Trophoblast cell (in vitro differentiated cells and primary cell): ENCODE results near the gene PCDH7.

ENCODE experiments used
- DNase-seq, 2 donors: peaks; one replicate each; pipeline ENCODE4 v3.0.0-alpha.2; 2016
- H2AFZ ChIP-seq: 2 replicates; pipeline ENCODE4 v1.6.1; 2013; ENCODE audit warnings: low read length, moderate library complexity, mild to moderate bottlenecking; ENCODE audit not compliant: insufficient read depth, poor library complexity
- H2AK5ac ChIP-seq: 2 replicates; pipeline ENCODE4 v1.6.1; 2013; ENCODE audit warnings: mild to moderate bottlenecking, low read length
- H2BK120ac ChIP-seq: 2 replicates; pipeline ENCODE4 v1.6.1; 2013; ENCODE audit warnings: low read length, mild to moderate bottlenecking, moderate library complexity; ENCODE audit not compliant: insufficient read depth, poor library complexity
- H2BK12ac ChIP-seq: 2 replicates; pipeline ENCODE4 v1.6.1; 2013; ENCODE audit warnings: mild to moderate bottlenecking, low read length, moderate library complexity
- H2BK5ac ChIP-seq: 2 replicates; pipeline ENCODE4 v1.6.1; 2013; ENCODE audit warnings: low read length, low read depth, moderate library complexity, mild to moderate bottlenecking; ENCODE audit not compliant: poor library complexity
- H3K14ac ChIP-seq: 2 replicates; pipeline ENCODE4 v1.6.1; 2013; ENCODE audit warnings: mild to moderate bottlenecking, low read length
- H3K18ac ChIP-seq: 2 replicates; pipeline ENCODE4 v1.6.1; 2013; ENCODE audit warnings: mild to moderate bottlenecking, low read length
- H3K23ac ChIP-seq: 2 replicates; pipeline ENCODE4 v1.6.1; 2013; ENCODE audit warnings: low read length
- H3K27ac ChIP-seq: 2 replicates; pipeline ENCODE4 v1.5.1; 2013; ENCODE audit warnings: low read depth, mild to moderate bottlenecking, inconsistent platforms, low read length, moderate library complexity
- H3K27me3 ChIP-seq: 2 replicates; pipeline ENCODE4 v1.6.1; 2013; ENCODE audit warnings: inconsistent platforms, mild to moderate bottlenecking, low read length, moderate library complexity; ENCODE audit not compliant: insufficient read depth
- H3K36me3 ChIP-seq, 2 experiments: 1 replicate in 1 of 2; 2 replicates in 1 of 2; pipeline ENCODE4 v1.6.1; 2013; ENCODE audit warnings: low read length in 2 of 2, mild to moderate bottlenecking in 2 of 2, moderate library complexity in 1 of 2; ENCODE audit not compliant: insufficient read depth in 2 of 2, control insufficient read depth in 1 of 2
- H3K4ac ChIP-seq: 2 replicates; pipeline ENCODE4 v1.6.1; 2013; ENCODE audit warnings: low read depth, mild to moderate bottlenecking, low read length, moderate library complexity
- H3K4me1 ChIP-seq, 2 experiments: 1 replicate in 1 of 2; 2 replicates in 1 of 2; pipeline ENCODE4 v1.6.1; 2013; ENCODE audit warnings: low read length in 2 of 2, mild to moderate bottlenecking in 2 of 2, moderate library complexity in 1 of 2; ENCODE audit not compliant: insufficient read depth in 2 of 2, control insufficient read depth in 1 of 2
- H3K4me2 ChIP-seq: 2 replicates; pipeline ENCODE4 v1.6.1; 2013; ENCODE audit warnings: inconsistent platforms, mild to moderate bottlenecking, low read length, moderate library complexity
- H3K4me3 ChIP-seq: 2 replicates; pipeline ENCODE4 v1.5.1; 2013; ENCODE audit warnings: mild to moderate bottlenecking, low read depth, low read length, inconsistent platforms
- H3K79me1 ChIP-seq: one replicate; pipeline ENCODE4 v1.6.1; 2013; ENCODE audit warnings: low read length
- H3K79me2 ChIP-seq: 2 replicates; pipeline ENCODE4 v1.6.1; 2013; ENCODE audit warnings: low read length, mild to moderate bottlenecking; ENCODE audit not compliant: control insufficient read depth, insufficient read depth, poor library complexity
- H3K9ac ChIP-seq: 2 replicates; pipeline ENCODE4 v1.6.1; 2013; ENCODE audit warnings: mild to moderate bottlenecking, low read length
- H3K9me3 ChIP-seq: 2 replicates; pipeline ENCODE4 v1.6.1; 2013; ENCODE audit warnings: low read depth, mild to moderate bottlenecking, control low read depth, inconsistent platforms, low read length; ENCODE audit not compliant: insufficient read depth
- H4K12ac ChIP-seq: 2 replicates; pipeline ENCODE4 v1.6.1; 2013; ENCODE audit warnings: low read depth, mild to moderate bottlenecking, low read length, moderate library complexity
- H4K8ac ChIP-seq: 2 replicates; pipeline ENCODE4 v1.6.1; 2013; ENCODE audit warnings: low read depth, mild to moderate bottlenecking, low read length, moderate library complexity
- H4K91ac ChIP-seq: one replicate; pipeline ENCODE4 v1.6.1; 2013; ENCODE audit warnings: low read depth, mild to moderate bottlenecking, low read length, moderate library complexity
- WGBS: extraction: QIAGEN DNeasy Blood & Tissue Kit; methylation state at CpG from one replicate; pipeline ENCODE4 v1.1.7; 2013; ENCODE audit warnings: missing lambda C conversion rate; ENCODE audit not compliant: insufficient read length, insufficient coverage; ENCODE audit errors: extremely low coverage; 5-methylcytosine and 5-hydroxymethylcytosine counted together

Gene PCDH7

DNA sequence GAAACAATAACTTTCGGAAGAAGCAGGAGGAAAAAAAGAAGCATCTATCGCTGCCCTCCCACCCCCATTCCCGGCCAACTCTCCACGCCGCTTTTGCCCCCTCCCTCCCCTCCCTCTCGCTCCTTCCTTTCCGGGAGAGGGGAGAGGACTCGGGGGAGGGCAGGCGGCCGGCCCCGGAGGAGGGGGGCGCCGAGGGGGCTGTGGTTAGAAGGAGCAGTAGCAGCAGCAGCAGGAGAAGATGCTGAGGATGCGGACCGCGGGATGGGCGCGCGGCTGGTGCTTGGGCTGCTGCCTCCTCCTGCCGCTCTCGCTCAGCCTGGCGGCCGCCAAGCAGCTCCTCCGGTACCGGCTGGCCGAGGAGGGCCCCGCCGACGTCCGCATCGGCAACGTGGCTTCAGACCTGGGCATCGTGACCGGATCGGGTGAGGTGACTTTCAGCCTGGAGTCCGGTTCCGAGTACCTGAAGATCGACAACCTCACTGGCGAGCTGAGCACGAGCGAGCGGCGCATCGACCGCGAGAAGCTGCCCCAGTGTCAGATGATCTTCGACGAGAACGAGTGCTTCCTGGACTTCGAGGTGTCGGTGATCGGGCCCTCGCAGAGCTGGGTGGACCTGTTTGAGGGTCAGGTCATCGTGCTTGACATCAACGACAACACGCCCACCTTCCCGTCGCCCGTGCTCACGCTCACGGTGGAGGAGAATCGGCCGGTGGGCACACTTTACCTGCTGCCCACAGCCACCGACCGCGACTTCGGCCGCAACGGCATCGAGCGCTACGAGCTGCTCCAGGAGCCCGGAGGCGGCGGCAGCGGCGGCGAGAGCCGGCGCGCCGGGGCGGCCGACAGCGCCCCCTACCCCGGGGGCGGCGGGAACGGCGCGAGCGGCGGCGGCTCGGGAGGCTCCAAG is 1.3 kb downstream of the PCDH7 start:
- no peak overlapping the region for H4K91ac ChIP-seq
- H3K9me3 ChIP-seq: peaks cover 5% of the 10 kb centered on the region
- WGBS: no CpG with 5 or more reads among the region's 95 CpGs
- peaks cover 46% of the 10 kb centered on the region for H3K79me1 ChIP-seq
- peak overlapping the region; percentile 32 for H4K8ac ChIP-seq
- peak overlapping the region; percentile 90 for H3K4me2 ChIP-seq
- H3K4ac ChIP-seq: peak overlapping the region; percentile 9
- no peak overlapping the region for H2BK120ac ChIP-seq
- peak overlapping the region; percentile 38 for H3K14ac ChIP-seq
- H3K23ac ChIP-seq: peak overlapping the region; percentile 47
- peaks cover 10% of the 10 kb centered on the region for H3K27me3 ChIP-seq
- H3K27ac ChIP-seq: peak overlapping the region; percentile 48
- no peak overlapping the region for H2BK12ac ChIP-seq
- no peak for DNase-seq
- H3K4me3 ChIP-seq: peak overlapping the region; percentile 90
- peak overlapping the region; percentile 5 for H2BK5ac ChIP-seq
- peaks cover 15 to 22% of the 10 kb centered on the region in 2 experiments for H3K36me3 ChIP-seq
- peak overlapping the region; percentile 27 for H2AFZ ChIP-seq
- no peak overlapping the region for H2AK5ac ChIP-seq
- no peak overlapping the region for H4K12ac ChIP-seq
- H3K9ac ChIP-seq: peak overlapping the region; percentile 91
- peaks cover 32% of the 10 kb centered on the region for H3K79me2 ChIP-seq
- peaks cover 11 to 14% of the 10 kb centered on the region in 2 experiments for H3K4me1 ChIP-seq
- H3K18ac ChIP-seq: peak overlapping the region; percentile 68

DNA sequence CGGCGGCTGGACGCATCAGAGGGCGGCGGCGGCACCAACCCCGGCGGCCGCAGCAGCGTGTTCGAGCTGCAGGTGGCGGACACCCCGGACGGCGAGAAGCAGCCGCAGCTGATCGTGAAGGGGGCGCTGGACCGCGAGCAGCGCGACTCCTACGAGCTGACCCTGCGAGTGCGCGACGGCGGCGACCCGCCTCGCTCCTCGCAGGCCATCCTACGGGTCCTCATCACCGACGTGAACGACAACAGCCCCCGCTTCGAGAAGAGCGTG is 1.9 kb downstream of the PCDH7 start:
- peak overlapping the region; percentile 17 for H4K8ac ChIP-seq
- H2BK12ac ChIP-seq: peak overlapping the region; percentile 44
- H3K9ac ChIP-seq: peak overlapping the region; percentile 80
- H3K79me2 ChIP-seq: peaks cover 32% of the 10 kb centered on the region
- H3K36me3 ChIP-seq: peaks cover 15 to 22% of the 10 kb centered on the region in 2 experiments
- peak overlapping the region; percentile 43 for H2BK120ac ChIP-seq
- no peak overlapping the region for H4K91ac ChIP-seq
- DNase-seq: no peak
- no peak overlapping the region for H3K27ac ChIP-seq
- peaks cover 11 to 14% of the 10 kb centered on the region in 2 experiments for H3K4me1 ChIP-seq
- peak overlapping the region; percentile 19 for H3K4ac ChIP-seq
- peaks cover 10% of the 10 kb centered on the region for H3K27me3 ChIP-seq
- H2AFZ ChIP-seq: no peak overlapping the region
- H3K18ac ChIP-seq: peak overlapping the region; percentile 68
- whole genome bisulfite sequencing: no CpG with 5 or more reads among the region's 39 CpGs
- peak overlapping the region; percentile 90 for H3K4me3 ChIP-seq
- no peak overlapping the region for H4K12ac ChIP-seq
- no peak overlapping the region for H3K23ac ChIP-seq
- peak overlapping the region; percentile 90 for H3K4me2 ChIP-seq
- H2AK5ac ChIP-seq: no peak overlapping the region
- peak overlapping the region; percentile 41 for H3K14ac ChIP-seq
- H3K79me1 ChIP-seq: peaks cover 44% of the 10 kb centered on the region
- H3K9me3 ChIP-seq: peaks cover 5% of the 10 kb centered on the region
- no peak overlapping the region for H2BK5ac ChIP-seq

DNA sequence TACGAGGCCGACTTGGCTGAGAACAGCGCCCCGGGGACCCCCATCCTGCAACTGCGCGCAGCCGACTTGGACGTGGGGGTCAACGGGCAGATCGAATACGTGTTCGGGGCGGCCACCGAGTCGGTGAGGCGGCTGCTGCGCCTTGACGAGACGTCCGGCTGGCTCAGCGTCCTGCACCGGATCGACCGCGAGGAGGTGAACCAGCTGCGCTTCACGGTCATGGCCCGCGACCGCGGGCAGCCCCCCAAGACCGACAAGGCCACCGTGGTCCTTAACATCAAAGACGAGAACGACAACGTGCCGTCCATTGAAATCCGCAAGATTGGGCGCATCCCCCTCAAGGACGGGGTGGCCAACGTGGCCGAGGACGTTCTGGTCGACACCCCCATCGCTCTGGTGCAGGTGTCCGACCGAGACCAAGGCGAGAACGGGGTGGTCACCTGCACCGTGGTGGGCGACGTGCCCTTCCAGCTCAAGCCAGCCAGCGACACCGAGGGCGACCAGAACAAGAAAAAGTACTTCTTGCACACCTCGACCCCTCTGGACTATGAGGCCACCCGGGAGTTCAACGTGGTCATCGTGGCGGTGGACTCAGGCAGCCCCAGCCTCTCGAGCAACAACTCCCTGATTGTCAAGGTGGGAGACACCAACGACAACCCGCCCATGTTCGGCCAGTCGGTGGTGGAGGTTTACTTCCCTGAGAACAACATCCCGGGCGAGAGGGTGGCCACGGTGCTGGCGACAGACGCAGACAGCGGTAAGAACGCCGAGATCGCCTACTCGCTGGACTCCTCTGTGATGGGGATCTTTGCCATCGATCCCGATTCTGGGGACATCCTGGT is 2.4 kb downstream of the PCDH7 start:
- no peak overlapping the region for H4K91ac ChIP-seq
- H2AFZ ChIP-seq: no peak overlapping the region
- H3K9me3 ChIP-seq: peaks cover 5% of the 10 kb centered on the region
- H3K18ac ChIP-seq: peak overlapping the region; percentile 68
- peak overlapping the region; percentile 90 for H3K4me2 ChIP-seq
- no peak overlapping the region for H4K12ac ChIP-seq
- peak overlapping the region; percentile 41 for H3K14ac ChIP-seq
- H3K9ac ChIP-seq: peak overlapping the region; percentile 80
- H3K4me3 ChIP-seq: peak overlapping the region; percentile 90
- no peak overlapping the region for H2BK12ac ChIP-seq
- peaks cover 31% of the 10 kb centered on the region for H3K79me2 ChIP-seq
- no CpG with 5 or more reads among the region's 77 CpGs for WGBS
- no peak overlapping the region for H3K23ac ChIP-seq
- peak overlapping the region; percentile 43 for H2BK120ac ChIP-seq
- H3K79me1 ChIP-seq: peaks cover 40% of the 10 kb centered on the region
- H3K4ac ChIP-seq: peak overlapping the region; percentile 19
- peaks cover 15 to 22% of the 10 kb centered on the region in 2 experiments for H3K36me3 ChIP-seq
- no peak overlapping the region for H2AK5ac ChIP-seq
- no peak for DNase-seq
- no peak overlapping the region for H2BK5ac ChIP-seq
- peak overlapping the region; percentile 17 for H4K8ac ChIP-seq
- H3K27ac ChIP-seq: no peak overlapping the region
- peaks cover 10% of the 10 kb centered on the region for H3K27me3 ChIP-seq
- peaks cover 11 to 14% of the 10 kb centered on the region in 2 experiments for H3K4me1 ChIP-seq

DNA sequence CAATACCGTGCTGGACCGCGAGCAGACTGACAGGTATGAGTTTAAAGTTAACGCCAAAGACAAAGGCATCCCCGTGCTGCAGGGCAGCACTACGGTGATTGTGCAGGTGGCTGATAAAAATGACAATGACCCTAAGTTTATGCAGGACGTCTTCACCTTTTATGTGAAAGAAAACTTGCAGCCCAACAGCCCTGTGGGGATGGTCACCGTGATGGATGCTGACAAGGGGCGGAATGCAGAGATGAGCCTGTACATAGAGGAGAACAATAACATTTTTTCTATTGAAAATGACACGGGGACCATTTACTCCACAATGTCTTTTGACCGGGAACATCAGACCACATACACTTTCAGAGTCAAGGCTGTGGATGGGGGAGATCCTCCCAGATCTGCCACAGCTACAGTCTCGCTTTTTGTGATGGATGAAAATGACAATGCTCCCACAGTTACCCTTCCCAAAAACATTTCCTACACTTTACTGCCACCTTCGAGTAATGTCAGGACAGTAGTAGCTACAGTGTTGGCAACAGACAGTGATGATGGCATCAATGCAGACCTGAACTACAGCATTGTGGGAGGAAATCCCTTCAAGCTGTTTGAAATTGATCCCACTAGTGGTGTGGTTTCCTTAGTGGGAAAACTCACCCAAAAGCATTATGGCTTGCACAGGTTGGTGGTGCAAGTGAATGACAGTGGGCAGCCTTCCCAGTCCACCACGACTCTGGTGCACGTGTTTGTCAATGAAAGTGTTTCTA is 3.2 kb downstream of the PCDH7 start:
- WGBS: no CpG with 5 or more reads among the region's 15 CpGs
- Histone ChIP-seq H2AK5ac (no peak overlapping the region), H3K4ac (no peak overlapping the region), H3K79me2 (peaks cover 27% of the 10 kb centered on the region), H3K27me3 (peaks cover 10% of the 10 kb centered on the region), H3K4me1 (peaks cover 10 to 14% of the 10 kb centered on the region in 2 experiments), H3K27ac (no peak overlapping the region), H3K9ac (peak overlapping the region; percentile 80), H4K91ac (no peak overlapping the region), H2AFZ (no peak overlapping the region), H3K18ac (no peak overlapping the region), H3K23ac (no peak overlapping the region), H3K79me1 (peaks cover 32% of the 10 kb centered on the region), H3K9me3 (peaks cover 5% of the 10 kb centered on the region), H2BK120ac (no peak overlapping the region), H3K4me2 (peak overlapping the region; percentile 90), H4K12ac (no peak overlapping the region), H3K14ac (no peak overlapping the region), H3K4me3 (peak overlapping the region; percentile 90), H2BK5ac (no peak overlapping the region), H3K36me3 (peaks cover 15 to 22% of the 10 kb centered on the region in 2 experiments), H2BK12ac (no peak overlapping the region), H4K8ac (no peak overlapping the region)
- no peak for DNase-seq
